SK-N-SH (cell line): ENCODE results near the gene MAPK12.

ENCODE experiments used
- SIN3A ChIP-seq: IDR thresholded peaks from 2 replicates; pipeline ENCODE4 v1.6.1; 2012; ENCODE audit warnings: low read depth, mild to moderate bottlenecking, low read length, moderate library complexity, borderline replicate concordance
- TF ChIP-seq, protein P1 (sequence below): fragments of 200-600 bp; sonication (generic); IDR thresholded peaks from 2 replicates; pipeline ENCODE4 v1.6.1; 2017; ENCODE audit warnings: antibody characterized with exemption, mild to moderate bottlenecking, moderate library complexity

DNA sequence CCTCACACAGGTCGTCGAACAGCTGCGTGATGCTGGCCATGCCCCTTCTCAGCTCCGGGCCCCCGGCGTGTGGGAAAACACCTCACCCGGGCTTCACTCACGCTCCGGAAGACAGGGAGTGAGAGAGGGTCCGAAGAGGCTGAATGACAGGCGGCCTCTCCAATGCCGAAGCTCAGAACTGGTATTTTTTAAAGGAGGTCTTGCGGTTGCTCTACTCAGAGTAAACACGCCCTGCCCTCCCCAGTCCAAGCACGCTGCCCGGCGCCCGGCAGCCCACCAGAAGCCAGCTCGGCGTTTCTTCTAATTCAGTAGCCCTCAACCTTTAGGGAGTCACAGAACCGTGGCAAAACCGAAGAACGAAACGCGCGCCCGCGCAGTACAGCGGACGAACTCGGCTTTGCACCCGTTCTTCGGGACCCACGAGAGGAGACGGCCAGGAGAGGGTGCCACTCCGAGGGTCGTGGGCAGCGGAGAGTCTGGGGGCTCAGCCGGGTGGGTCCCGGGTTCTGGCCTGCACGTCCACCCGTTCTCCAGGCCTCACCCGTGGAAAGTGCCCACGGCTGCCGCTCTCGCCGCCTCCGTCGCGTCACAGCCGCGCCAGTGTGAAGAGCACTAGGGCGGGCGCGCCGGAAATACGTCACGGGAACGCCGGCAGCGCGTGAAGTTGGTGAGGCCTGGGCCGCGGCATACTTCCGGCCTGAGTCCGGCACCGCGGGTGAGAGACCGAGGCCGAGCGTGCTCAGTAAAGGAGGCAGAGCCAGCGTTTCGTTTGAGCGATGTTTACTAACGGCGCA lies 16.9 kb downstream of the MAPK12 start, which contains the start of gene TUBGCP6:
- peak; percentile 74; the same call in 1 of the 2 replicates for TF ChIP-seq SIN3A
- TF ChIP-seq, protein P1, sequence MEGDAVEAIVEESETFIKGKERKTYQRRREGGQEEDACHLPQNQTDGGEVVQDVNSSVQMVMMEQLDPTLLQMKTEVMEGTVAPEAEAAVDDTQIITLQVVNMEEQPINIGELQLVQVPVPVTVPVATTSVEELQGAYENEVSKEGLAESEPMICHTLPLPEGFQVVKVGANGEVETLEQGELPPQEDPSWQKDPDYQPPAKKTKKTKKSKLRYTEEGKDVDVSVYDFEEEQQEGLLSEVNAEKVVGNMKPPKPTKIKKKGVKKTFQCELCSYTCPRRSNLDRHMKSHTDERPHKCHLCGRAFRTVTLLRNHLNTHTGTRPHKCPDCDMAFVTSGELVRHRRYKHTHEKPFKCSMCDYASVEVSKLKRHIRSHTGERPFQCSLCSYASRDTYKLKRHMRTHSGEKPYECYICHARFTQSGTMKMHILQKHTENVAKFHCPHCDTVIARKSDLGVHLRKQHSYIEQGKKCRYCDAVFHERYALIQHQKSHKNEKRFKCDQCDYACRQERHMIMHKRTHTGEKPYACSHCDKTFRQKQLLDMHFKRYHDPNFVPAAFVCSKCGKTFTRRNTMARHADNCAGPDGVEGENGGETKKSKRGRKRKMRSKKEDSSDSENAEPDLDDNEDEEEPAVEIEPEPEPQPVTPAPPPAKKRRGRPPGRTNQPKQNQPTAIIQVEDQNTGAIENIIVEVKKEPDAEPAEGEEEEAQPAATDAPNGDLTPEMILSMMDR = peak; percentile 27; the same call in 1 of the 2 replicates
